Hepatic stellate cell (primary cell): ENCODE results near the gene INO80B.
"Not testable (repeated sequence)": the region's sequence is repeated elsewhere in the genome, so short reads cannot be mapped to it uniquely, and the experiment has no call there.

Experiments
- DNase-seq: peaks from one replicate; pipeline ENCODE4 v3.0.0; 2011; ENCODE audit warnings: low spot score

INO80B gene

DNA sequence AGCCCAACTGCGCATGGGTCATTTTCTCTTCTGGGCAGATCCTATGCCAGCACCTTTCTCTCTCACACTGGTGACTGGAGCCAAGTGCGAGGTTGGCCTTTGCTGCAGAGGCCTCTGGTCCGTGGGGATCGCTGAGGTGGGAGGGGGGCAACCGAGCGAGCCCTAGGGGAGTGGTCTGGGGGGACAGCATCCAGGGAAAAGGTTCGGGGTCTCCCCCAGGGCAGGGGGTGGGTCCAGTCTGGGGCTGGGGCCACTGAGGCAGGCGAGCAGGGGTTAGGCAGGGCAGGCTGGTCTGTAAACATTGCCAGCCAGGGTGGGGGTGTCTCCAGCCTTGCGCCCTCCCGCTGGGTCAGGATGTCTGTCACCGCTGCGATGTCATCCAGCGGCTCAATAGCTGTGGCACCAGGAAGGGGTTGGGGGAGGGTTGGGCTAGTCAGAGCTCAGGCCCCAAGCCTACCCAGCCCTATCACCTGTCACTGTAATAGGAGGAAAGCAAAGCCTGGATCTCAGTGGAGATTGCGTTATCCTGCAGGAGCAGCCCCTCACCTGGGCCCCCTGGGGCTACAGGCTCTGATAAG is 28.6 kb upstream of the INO80B start:
- DNase-seq: no peak

DNA sequence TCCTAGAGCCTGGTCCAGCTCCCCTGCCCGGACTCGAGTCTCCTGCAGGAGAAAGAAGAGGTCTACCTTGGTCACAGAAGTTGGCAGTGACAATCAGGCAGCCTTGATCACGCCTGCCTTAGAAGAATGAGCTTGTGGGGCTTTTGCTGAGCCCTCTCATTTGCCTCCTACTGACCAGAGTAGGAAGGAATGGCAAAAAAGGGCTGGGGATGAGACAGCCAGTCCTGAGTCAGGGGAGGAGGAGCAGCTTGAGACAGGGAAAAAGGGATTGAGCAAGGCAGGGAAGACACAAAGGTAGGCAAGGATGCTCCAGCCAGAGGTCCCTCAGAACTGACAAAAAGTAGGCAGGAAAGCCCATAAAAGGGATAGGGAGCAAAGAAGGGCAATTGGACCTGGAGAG is 27.3 kb upstream of the INO80B start:
- DNase-seq: no peak

DNA sequence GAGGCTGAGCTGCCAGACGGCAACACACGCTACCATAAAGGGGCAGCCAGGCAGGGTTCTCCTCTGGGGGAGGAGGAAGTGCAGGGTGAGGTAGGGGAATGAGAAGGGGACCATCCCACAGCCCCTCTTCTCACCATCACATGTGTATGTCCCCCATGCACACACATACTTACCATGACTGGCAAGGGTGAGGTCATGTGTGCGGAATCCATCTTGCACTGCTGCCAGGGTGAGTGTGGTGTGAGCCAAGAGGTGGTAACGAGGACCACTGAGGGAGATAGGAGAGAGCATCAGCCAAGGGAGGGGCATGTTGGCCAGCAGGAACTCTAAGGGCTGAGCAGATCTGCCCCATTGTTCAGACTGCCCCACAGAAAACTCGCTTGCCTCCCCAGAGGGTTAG is 26.2 kb upstream of the INO80B start:
- no peak for DNase-seq

DNA sequence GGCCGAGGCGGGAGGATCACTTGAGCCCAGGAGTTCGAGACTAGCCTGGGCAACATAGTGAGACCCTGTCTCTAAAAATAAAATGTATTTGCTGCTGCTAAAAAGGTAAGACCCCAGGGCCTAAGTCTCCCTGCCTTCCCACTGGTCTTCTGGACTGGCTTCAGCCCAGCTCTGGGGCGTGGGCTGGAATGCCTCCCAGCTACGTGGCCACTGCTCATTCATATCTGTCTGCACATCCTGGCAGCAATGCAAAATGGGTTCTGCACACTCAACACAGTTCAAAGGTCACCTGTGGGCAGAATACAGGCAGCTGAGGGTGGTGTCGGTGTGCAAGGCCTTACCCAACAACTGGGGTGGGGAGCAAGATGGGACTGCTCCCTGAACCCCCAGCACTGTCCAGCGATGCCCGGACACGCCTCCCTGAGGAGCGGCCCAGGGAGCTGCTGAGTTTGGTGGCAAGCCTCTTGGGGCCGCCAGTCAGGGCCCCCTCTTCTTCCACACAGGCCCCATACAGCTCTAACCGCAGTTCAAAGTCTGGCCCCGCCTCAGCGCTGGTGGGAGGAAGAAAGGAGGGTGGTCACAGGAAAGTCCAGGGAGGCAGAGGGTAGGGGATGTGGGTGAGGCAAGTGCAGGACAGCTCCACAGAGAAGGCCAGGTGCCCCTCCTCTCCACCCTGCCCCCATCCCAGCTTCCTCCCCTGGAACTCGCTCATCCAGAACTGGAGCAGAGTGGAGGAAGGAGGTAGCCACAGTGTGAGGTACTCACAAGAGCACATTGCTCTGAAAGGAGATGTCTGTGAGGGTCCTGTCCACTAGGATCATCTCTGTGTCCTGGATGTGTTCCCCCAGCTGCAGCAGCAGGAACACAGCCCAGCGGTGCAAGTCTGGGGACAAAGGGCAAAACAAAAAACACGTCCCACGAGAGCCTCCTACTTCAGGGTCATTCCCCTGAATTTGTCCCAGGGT is 25.1 kb upstream of the INO80B start:
- DNase-seq: no peak

DNA sequence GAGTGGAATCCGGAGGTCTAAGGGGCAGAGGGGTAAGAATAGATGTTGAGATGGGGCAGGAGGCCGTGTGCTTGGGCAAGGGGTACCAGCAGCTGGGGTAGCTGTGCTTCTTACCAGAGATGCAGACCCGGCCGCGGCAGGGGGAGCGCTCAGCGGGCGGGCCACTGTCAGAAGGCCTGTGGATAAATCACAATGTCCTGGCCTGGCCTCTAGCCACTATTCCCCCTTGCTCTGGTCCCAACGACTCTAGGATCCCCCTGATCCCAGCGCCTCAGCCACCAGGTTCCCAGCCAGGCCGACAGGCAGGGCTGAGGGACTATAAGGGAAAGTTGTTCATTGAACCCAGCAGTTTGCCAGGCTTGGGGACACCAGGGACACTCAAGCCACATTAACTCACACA is 24.4 kb upstream of the INO80B start:
- no peak for DNase-seq

DNA sequence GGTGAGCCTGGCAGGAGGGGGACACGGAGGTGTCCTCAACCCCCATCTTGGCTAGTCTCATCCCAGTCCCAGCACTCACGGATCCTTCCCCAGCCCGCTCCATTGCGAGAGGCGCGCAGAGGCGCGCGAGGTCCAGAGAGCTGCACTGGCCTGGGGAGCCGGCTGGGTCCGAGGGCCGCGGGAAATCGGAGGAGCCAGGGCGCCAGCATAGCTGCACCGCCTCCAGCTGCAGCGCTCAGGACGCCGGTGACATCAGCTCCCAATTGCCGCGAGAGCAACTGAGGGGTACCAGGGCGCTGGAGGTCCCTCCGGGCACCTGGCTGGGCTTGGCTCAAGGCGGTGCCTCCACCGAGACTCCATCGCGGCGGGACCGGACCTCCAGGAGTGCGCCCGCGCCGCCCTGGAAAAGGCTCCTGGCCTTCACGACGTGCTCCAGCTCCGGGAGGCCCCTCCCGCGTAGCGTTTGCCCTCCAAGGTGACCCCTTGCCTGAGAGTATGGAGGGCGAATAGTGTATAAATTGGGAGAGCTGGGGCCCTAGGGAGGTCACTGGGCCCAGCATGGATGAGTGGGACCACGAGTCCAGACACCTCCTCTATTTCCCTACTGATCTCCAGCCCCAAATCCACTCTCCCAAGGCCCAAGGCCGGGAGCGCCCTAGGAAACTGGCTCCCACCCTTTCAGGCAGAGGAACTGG is 18.6 kb upstream of the INO80B start:
- no peak for DNase-seq

DNA sequence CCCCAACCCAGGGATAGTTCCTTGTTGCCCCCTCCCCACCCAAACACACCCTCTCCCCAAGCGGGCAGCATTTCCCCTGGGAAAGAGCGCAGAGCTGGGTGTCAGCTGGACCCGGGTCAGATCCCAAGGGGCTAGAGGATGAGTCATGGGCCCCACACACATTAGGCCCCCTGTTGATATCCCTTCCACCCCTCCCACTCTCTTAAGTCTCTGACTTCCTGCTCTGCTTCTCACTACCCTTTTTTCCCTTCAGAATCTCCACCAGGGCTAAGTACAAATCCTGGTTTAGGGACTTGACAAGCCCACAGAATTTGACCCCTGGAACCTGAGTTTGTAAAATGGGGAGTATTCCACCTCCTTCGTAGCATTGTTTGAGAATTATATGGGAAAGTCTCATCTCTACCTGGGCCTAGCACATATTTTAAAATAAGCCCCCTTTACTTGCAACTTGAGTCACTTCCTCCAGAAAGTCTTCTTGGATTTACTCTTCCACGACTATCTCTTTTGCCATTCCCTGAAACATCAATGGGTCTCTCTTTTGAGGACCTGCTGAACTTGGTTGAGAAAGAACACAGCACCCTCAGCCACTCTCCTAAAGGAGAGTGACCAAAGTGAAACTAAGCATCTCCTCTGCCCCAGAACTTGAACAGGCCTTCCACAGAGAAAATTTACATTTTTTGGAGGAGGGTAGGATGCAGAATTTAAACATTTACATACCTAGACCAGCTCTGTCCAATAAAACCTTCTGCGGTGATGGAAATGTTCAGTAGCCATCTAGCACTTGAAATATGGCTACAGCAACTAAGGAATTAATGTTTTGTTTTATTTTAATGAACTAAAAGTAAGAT is 17.8 kb upstream of the INO80B start:
- DNase-seq: no peak

DNA sequence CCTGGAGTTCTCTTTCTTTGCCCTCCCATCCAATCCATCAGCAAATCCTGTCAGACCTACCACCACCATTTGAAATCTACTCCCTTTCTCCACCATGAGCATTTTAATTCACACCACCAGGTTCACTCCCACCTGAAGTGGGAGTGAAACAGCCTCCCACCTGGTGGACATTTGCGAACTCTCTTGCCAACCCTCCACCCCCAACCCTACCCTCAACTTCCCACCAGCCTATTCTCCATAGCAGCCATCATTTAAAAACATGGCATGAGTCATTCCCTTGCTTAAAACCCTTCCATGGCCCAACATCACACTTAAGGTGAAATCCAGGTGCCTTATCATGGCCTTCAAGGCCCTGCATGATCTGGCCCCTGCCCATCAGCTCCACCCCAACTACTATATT is 16.6 kb upstream of the INO80B start:
- DNase-seq: no peak

DNA sequence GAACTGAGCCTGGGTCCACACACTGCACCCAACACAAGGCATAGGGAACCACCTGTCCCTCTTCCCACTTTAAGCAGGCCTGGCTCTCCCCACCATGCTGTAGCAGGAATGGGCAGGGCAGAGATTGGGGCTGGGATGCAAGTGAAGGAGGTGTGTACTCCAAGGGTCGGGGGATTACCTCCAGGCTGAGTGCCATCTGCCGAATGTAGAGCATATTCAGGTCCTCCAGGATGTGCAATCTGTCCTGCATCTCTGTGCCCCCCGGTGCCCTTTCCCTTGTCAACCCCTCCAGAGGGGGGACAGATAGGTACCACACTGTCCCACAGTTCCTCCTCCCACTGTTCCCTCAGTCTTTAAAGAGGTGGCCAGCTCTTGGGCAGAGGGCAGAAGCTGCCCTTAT is 15.5 kb upstream of the INO80B start:
- no peak for DNase-seq

DNA sequence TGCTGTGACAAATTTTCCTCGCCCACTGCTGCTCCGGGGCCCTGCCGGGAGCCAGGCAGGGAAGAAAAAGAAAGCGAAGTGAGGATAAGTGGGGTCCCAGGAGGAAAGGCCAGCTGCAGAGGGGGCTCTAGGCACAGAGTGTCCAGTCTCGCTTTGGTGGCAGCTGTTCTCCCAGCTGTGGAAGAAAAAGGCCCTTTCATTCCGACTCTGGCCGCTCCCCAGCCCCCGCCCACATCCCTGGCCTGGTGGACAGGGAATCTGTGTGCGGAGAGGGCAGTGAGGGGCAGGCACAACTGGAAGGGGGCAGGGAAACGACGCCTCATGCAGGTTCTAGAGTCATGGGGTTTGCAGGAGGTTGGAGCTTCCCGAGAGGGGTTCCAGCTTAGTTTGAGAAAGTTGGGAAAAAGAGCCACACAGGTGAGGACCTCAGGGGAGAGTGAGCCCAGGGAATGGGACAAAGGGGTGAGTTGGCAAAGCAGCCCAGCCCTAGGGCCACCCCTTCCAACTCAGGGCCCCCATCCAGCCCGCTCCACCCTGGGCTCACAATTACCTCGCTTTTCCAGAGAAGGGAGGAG is 15.0 kb upstream of the INO80B start:
- peak; percentile 84 for DNase-seq

DNA sequence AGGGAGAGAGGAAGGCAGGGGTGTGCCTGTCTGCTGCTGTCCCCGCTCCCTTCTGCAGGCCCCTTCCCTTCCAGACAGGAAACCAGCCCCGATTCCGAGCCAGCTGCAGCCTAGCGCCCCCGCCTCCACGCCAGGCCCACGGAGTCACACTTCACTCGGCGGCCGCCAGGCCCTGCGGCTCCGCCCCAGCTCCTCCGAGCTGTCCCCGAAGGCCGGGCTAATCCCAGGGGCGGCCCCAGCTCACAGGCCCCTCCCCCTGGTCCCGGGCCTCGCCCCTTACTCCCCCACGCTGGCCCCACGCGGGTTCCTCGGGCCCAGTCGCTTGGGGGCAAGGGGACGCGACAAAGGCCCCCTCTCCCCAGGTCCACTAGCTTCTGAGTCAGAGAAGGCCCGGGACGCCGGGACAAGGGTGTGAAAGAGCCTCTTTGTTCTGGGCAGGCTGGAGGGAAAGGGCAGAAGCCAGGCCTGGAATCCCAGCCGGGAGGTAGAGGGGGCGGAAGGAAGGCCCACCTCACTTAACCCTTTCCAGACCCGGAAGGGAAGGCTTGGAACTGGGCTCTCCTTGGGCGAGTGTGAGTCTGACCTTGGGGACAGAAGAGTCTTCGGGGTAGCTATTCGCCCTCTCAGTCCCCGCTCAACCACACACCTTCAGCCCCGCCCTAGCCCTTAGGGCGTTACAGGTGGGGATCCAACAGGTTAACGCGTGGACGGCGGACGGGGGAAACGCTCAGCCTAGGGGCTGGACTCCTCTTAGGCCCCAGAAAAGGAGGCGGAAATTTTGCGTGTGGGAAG is 14.3 kb upstream of the INO80B start:
- peak; percentile 99 for DNase-seq

DNA sequence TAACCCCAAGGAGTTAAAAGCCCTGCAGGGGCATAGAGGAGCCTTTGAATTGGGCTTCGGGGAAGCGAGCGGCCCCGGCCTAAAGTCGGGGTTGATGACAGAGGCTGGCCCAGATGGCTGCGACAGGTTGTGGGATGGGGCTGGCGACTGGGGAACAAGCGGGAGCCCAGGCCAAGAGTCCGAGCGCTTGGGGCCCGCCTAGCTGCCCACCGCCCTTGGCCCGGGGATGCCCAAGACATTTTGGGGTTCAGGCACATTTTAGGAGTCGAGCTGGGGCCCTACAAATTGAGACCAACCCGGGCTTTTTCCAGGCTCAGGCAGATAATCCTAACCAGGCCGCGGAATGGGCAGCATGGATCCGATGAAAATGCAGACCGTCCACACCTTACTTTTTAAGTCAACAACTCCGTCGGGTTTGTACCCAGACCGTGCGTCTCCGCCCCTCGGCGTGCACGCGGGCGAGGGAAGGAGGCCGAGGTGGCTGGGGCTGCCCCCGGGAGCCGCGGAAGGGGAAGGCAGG is 13.7 kb upstream of the INO80B start:
- no peak for DNase-seq

DNA sequence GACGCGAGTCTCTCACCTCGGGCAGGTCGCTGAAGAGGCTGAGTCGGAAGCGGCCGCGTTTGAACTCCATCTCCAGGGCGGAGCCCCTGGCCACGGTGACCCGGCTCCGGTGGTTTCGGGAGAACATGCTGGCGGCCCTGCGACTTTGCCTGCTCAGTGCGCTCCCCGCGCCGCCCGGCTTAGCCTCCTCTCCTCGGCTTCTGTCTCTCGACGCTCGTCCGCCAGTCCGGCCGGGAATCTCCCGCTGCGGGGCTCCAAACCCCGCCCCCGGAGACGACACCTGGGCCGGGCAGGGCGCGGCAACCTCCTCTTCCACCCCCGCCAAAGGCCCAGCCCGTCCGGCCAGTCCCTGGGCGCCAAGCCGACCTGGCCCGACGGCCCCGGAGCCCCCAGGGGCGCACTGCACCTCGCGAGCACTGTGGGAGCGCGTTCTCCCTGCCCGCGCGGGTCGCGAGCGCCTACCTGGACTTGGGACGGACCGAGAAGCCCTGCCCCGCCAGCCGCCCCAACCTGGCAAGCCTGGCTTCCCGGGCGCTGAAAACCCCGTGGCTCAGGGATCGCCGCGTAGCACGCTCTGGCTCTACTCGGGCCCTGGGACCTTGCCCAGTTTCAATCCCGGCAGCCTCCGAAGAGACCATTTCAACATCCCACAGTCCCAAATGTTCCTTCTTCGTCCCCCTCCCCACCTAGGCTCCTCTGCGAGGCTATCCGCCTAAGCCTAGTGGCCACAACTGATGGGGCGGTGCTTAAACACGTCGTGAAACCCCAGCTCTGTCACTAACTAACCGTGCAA is 13.0 kb upstream of the INO80B start, which contains the start of gene RTKN:
TSS of gene RTKN (minus strand) at position 248 of the 793 bp plus-strand sequence. CDS start at position 127, 121 bp downstream.
- no peak for DNase-seq

DNA sequence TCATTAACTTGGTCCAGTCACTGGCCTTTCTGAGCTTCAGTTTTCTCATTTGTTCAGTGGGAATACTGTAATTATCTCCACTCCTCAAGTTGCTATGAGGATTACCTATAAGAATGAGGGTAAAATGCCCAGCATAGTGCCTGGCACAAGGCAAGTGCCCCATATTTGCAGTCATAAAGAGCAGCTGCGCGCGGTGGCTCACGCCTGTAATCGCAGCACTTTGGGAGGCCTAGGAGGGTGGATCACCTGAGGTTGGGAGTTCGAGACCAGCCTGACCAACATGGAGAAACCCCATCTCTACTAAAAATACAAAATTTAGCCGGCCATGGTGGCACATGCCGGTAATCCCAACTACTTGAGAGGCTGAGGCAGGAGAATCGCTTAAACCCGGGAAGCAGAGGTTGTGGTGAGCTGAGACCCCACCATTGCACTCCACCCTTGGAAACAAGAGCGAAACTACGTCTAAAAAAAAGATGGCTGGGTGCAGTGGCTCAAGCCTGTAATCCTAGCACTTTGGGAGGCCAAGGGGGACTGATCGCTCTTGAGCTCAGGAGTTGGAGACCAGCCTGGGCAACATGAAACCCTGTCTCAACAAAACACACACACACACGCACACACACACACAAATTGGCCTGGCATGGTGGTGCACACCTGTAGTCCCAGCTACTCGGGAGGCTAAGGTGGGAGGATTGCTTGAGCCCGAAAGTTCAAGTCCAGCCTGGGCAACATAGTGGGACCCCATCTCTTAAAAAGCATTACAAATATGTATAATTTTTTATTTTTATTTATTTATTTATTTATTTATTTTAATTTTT is 12.2 kb upstream of the INO80B start:
- not testable (repeated sequence) for DNase-seq

DNA sequence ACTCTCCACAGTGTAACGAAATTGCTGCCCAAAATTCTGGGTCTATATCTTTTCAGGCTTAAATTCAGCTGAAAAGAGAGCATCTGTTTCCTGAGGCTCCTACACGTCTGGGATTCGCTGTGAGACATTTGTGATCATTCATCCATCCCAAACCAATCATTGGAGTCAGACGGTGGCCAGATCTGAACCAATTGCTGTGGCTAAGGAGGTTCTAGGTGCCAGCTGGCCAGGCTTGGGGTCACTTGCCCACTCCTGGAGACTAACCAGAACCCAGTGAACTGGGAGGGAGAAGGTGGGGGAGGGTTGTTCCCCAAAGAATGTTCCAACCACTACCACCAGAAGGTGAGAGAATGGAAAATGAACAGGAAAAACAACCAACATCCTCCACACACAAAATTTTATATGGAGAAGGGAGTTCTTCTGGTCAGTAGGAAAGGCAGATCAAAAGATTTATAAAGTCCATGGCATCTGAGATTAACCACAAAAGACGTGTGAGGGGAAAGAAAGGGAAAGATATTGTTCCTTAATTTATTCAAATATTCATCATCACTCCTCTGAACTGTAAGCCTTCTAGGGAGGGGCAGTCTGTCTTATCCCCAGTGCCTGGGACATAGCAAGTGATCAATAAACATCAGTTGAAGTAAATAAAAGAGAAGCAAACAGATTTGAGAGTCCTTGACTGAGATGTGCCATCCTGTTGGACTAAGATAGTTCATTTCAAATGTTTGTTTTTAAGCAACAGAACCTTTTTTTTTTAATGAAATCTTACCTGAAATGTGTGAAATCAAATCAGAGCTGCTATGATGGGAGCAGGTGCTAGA is 10.2 kb upstream of the INO80B start:
- no peak for DNase-seq

DNA sequence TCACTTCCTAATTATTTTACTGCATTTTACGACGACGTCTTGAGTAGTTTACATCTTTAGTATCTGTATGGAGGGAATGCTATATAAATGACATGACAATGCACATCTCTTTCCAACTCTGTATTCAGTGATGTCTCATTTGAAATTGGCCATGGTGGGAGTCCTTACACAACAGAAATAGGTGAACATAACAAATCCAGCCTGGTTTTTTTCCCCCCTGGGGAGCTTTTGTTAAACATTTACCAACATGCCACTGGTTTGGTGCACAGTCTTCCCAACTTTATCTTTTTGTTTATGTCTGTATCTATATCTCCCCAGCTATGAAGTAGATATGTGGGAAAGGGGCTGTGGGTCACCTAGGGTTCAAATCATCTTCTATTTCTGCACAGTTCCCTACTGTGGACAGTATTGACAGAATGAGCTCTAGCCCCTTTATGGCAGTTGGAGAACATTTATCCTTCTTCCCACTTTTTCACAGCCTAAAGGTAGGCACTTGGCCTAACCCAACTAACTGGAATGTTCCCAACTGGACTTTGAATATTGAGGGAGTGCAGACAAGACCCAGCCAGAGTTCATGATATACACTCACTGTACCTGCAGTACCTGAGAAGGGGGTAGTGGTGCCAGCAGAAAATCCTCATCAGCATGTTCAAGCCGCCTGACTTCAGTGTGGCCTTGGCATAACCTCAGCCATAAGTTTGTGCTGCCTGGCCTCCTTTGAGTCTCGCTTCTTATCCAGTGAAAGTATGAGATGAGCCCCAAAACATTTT is 7.5 kb upstream of the INO80B start:
- DNase-seq: no peak

DNA sequence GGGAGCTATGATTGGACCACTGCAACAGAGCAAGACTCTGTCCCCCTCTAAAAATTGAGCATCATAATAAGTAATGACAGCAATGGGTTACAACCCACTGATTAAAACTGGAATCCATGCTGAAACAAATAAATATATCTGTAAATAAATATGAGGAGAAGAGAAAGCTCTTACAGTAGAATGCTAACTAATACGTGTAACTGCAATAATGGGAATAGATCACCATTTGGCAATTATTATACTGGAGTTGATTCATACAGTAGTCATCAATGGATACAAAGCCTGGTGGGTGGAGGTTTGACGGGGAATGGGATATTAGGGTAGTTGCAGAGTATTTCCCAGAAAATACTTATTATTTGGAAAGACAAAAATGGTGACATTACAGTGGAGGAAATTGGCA is 6.1 kb upstream of the INO80B start:
- DNase-seq: no peak
